Motor neuron (in vitro differentiated cells): ENCODE measurements around the gene ANKRD10. TPM values are rescaled to one million over a fixed set of nuclear protein-coding genes. Genes with fewer than 3 reads are reported as not detected.

Source experiments
- ATAC-seq, 8 experiments: fragments of 200-7000 bp; cut with Tn5 transposase; replicated peaks in 6 of 8; 2 replicates each; pipeline ENCODE4 v1.8.0; 2021; ENCODE audit warnings: mild to moderate bottlenecking in 8 of 8, moderate library complexity in 8 of 8
- H3K27ac ChIP-seq, 2 donors: fragments of 250-450 bp; sonication (Bioruptor Pico); 2 replicates each; pipeline ENCODE4 v1.9.0; 2021; ENCODE audit warnings: antibody characterized with exemption in 2 of 2, mild to moderate bottlenecking in 2 of 2, moderate library complexity in 1 of 2
- H3K4me1 ChIP-seq, 2 donors: fragments of 250-450 bp; sonication (Bioruptor Pico); replicated peaks in 1 of 2; 2 replicates each; pipeline ENCODE4 v1.6.1; 2021; ENCODE audit warnings: antibody characterized with exemption in 2 of 2, mild to moderate bottlenecking in 2 of 2, moderate library complexity in 1 of 2
- H3K4me3 ChIP-seq, 5 donors: fragments of 250-450 bp; sonication (Bioruptor Pico); 2 replicates each; pipeline ENCODE4 v1.9.0; 2021; ENCODE audit warnings: antibody characterized with exemption in 5 of 5, mild to moderate bottlenecking in 5 of 5, moderate library complexity in 4 of 5
- WGBS, 10 experiments: fragments of 450-650 bp; shearing (Covaris generic); methylation state at CpG; one replicate each; pipeline ENCODE4 v1.0.0; 2022; 5-methylcytosine and 5-hydroxymethylcytosine counted together
- in situ Hi-C, 9 experiments: fragments of 400-800 bp; cut with MboI; loops; one replicate each; pipeline ENCODE4 v1.15.0; 2021; ENCODE audit warnings: low sequenced_read_pairs in 9 of 9, low pct_unique_long_range_greater_than_20kb in 2 of 9; ENCODE audit not compliant: unreplicated experiment in 9 of 9
- total RNA-seq, 8 experiments: library from RNA; unstranded; fragments of 300-600 nt; gene quantifications; 2 replicates each; pipeline versions ENCODE4 v1.2.3 to v1.2.4, GENCODE V29; 2022

ANKRD10 gene
- total RNA-seq, 8 experiments from 2014 or later, result 75.5 to 247 (median 108) TPM

- Histone ChIP-seq H3K27ac (no peak overlapping the region), H3K4me3 (no peak overlapping the region), H3K4me1 (peaks cover 11 to 15% of the 10 kb centered on the region in 2 donors)
- in situ Hi-C loops, result no loop called here
- peak in 6 of 8 experiments; percentile 4 to 83 (median 72) for ATAC-seq
- 26 to 100% (median 65%) methylated on average over 1 to 8 of the region's 8 CpGs; no CpG with 5 or more reads in 1 of the 10 experiments for WGBS, 10 experiments
These were observed 28.7 kb downstream of the ANKRD10 start for GRCh38 chr13:110885966-110886869.

- in situ Hi-C loops, result no loop called here
- H3K27ac ChIP-seq, result no peak overlapping the region
- no peak overlapping the region for H3K4me3 ChIP-seq
- WGBS, 10 experiments, result 55 to 93% (median 84%) methylated on average over 3 to 6 of the region's 10 CpGs; no CpG with 5 or more reads in 3 of the 10 experiments
- ATAC-seq, result peak in 1 of 8 experiments; percentile 4
- H3K4me1 ChIP-seq, result peaks cover 11 to 15% of the 10 kb centered on the region in 2 donors
These were observed 29.4 kb downstream of the ANKRD10 start for GRCh38 chr13:110885516-110885915.

DNA sequence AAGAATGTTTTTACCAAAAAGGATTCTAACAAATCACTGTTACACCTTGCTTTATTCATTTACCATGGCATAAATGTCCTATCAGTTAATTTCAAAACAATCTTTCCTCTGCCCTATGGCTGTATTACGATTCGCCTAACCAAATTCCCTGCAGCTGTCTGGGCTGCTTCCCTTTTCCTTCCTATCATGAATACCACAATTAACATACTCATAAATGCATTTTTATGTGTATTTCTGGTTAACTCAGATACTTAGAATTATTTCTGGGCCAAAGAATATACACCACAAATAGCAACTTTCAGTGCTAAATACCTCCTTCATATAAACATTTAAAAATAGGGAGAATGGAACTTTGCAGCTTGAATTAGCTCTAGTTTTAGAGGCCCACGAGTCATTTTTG, 30.4 kb downstream of the ANKRD10 start:
- in situ Hi-C loops, result no loop called here
- H3K4me1 ChIP-seq, result peaks cover 11 to 15% of the 10 kb centered on the region in 2 donors
- no peak overlapping the region for H3K4me3 ChIP-seq
- peak in 3 of 8 experiments; percentile 35 to 76 (median 55) for ATAC-seq
- no peak overlapping the region for H3K27ac ChIP-seq
- WGBS, 10 experiments, result 0 to 100% (median 85%) methylated on average over 1 to 3 of the region's 3 CpGs; no CpG with 5 or more reads in 2 of the 10 experiments

DNA sequence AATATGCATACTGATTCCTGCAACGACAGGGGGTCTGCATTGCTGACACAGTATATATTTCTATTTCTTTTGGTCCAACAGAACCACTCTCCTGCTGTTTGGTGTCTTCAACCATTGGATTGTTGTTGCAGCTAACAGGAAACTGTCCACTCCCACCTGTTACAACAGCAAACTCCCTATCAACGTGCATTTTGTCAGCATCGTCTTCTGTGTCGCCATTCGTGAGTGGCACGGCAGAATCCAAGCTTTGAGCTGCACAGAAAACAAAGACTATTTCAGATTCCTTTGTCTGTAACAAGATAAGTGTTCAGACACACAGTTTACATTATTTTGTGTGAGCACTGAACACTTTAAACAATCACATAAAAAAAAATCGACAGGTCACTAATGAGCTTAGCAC, 31.3 kb downstream of the ANKRD10 start:
- no peak for ATAC-seq
- H3K27ac ChIP-seq, result no peak overlapping the region
- peaks cover 11 to 15% of the 10 kb centered on the region in 2 donors for H3K4me1 ChIP-seq

GRCh38 chr13:110882972-110883371, 31.9 kb downstream of the ANKRD10 start:
- ATAC-seq, result no peak
- 0 to 100% (median 86%) methylated on average over 1 to 2 of the region's 2 CpGs; no CpG with 5 or more reads in 1 of the 10 experiments for WGBS, 10 experiments
- no peak overlapping the region for H3K27ac ChIP-seq
- peaks cover 11 to 15% of the 10 kb centered on the region in 2 donors for H3K4me1 ChIP-seq
- H3K4me3 ChIP-seq, result no peak overlapping the region
- in situ Hi-C loops, result no loop called here

More for the DNA sequence above, 31.3 kb downstream of the ANKRD10 start:
- WGBS, 10 experiments, result 58 to 93% (median 79%) methylated on average over 2 to 7 of the region's 7 CpGs; no CpG with 5 or more reads in 2 of the 10 experiments
- H3K4me3 ChIP-seq, result no peak overlapping the region
- in situ Hi-C loops, result no loop called here

DNA sequence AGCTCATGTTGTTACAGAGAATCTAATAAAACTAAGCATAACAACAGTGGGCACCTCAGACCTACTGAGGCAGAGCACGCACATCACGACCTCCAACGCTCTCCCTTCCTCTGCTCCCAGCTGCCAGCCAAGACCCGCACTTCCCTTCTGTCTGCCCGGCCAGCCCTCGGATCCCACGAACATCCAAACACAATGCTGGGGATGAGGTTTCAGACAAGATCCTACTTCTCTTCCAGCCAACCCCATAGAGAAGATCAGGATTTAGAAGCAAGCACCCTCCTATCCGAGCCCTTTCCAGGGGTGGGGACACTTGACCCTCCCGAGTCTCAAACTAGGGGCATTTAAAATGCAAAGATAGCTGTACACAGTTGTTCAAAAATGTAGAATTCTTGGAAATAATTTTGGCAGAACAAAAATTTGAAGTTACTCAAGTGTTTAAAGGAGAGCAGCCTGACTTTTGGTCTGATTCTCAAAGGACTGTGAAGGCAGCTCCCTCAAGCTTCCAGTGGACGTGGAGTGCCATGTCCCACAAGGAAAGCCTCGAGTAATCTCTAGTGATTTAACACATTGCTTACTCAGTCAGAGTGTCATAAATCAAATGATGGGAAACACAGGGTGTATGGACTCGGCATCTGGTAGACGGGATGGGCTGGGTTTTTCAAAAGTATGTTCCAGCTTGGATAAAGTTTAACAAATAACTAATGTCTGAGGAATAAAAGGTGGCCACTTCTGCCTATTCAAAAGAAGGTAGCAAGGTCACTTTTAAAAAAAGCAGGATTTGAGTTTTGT, 32.8 kb downstream of the ANKRD10 start:
- Histone ChIP-seq H3K4me3 (no peak overlapping the region), H3K27ac (no peak overlapping the region), H3K4me1 (peaks cover 11 to 15% of the 10 kb centered on the region in 2 donors)
- 4 to 80% (median 42%) methylated on average over 2 to 9 of the region's 13 CpGs; no CpG with 5 or more reads in 1 of the 10 experiments for WGBS, 10 experiments
- peak in 2 of 8 experiments; percentile 43 to 52 for ATAC-seq
- in situ Hi-C loops, result no loop called here

GRCh38 chr13:110880627-110881026, 34.2 kb downstream of the ANKRD10 start:
- no peak for ATAC-seq
- in situ Hi-C loops, result no loop called here
- no peak overlapping the region for H3K27ac ChIP-seq
- WGBS, 10 experiments, result 87 to 100% (median 95%) methylated on average over 1 to 7 of the region's 7 CpGs; no CpG with 5 or more reads in 1 of the 10 experiments
- H3K4me1 ChIP-seq, result peaks cover 8 to 9% of the 10 kb centered on the region in 2 donors
- no peak overlapping the region for H3K4me3 ChIP-seq

DNA sequence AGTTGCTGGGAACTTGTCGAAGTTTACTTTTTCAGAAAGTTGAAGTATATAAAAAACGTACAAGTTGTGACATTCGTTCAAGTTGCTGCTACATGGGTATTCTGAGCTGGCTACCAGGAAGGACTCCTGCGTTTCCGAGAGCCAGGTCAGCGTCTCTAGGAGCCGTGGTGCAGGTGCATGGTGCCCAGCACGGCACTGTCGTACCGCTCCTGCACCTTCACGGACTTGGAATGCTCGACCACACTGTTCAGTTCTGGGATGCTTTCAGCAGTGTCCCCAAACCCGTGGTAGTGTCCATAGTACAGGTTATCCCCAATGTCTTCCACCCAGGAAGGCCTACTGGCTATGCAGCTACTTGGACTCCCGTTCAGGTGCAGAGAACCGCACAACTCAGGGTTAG, 35.4 kb downstream of the ANKRD10 start:
- no peak overlapping the region for H3K4me3 ChIP-seq
- H3K27ac ChIP-seq, result no peak overlapping the region
- ATAC-seq, result no peak
- peaks cover 10 to 14% of the 10 kb centered on the region in 2 donors for H3K4me1 ChIP-seq
- 67 to 100% (median 100%) methylated on average over 1 to 5 of the region's 15 CpGs; no CpG with 5 or more reads in 1 of the 10 experiments for WGBS, 10 experiments
- in situ Hi-C loops, result no loop called here

DNA sequence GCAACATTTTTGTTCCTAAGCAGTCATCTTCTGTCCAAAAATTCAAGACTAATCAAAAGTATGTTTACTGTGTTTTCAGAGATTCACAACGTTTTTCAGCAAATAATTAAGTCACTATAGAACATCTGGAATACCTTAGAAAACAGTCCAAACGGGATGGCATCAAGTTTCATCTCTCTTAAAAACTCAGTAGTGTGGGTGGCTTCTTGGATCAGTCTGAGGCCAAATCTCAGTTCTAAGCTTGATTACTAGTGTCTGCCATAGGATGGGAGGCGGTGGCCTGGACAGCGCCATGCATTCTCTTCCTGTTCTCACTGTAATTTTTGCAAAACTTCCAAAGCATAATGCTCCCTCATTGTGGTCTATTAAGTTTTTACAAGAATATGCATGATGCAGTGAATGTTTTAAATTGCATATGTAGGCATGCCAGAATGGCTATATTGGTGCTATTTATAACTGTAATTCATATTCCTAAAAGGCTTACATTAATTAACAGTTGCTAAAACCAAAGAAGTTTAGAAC, 37.1 kb downstream of the ANKRD10 start:
- peak in 3 of 8 experiments; percentile 32 to 81 (median 43) for ATAC-seq

GRCh38 chr13:110876609-110877008, 38.3 kb downstream of the ANKRD10 start:
- peaks cover 4 to 8% of the 10 kb centered on the region in 2 donors for H3K4me1 ChIP-seq
- ATAC-seq, result no peak
- WGBS, 10 experiments, result 83 to 100% (median 94%) methylated on average over 1 to 3 of the region's 3 CpGs; no CpG with 5 or more reads in 1 of the 10 experiments
- H3K4me3 ChIP-seq, result no peak overlapping the region
- no peak overlapping the region for H3K27ac ChIP-seq
- in situ Hi-C loops, result no loop called here

More for the DNA sequence above, 37.1 kb downstream of the ANKRD10 start:
- in situ Hi-C loops, result no loop called here
- H3K27ac ChIP-seq, result no peak overlapping the region
- 0 to 90% (median 47%) methylated on average over 1 to 4 of the region's 4 CpGs for WGBS, 10 experiments
- H3K4me3 ChIP-seq, result no peak overlapping the region
- peaks cover 10 to 14% of the 10 kb centered on the region in 2 donors for H3K4me1 ChIP-seq

GRCh38 chr13:110875241-110875640, 39.6 kb downstream of the ANKRD10 start:
- ATAC-seq, result no peak
- WGBS, 10 experiments, result 54 to 90% (median 79%) methylated on average over 2 to 8 of the region's 8 CpGs

DNA sequence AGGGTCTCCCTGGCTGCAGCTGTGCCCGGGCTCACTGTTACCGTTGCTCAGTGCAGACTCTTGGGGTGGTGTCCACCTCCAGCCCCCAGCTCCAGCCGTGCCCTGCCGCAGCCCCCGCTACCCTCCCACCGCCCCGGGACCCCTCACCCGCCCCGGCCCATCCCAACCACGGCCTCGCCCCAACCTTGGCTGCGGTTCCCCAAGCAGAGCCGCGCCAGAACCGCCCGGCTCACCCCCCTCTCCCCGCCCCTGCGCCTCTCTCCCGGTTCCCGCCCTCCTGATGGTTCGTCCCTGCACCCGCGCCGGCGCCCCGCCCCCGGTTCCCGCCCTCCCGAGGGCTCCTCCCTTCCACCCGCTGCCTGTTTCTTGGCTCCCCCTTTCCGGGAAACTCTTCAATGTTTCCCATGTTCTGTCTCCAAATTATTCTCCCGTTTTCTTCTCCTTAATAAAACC, 40.3 kb downstream of the ANKRD10 start:
- peak overlapping the region; percentile 31 to 43 (median 36) for H3K4me3 ChIP-seq
- H3K27ac ChIP-seq, result no peak overlapping the region
- WGBS, 10 experiments, result 0 to 6% methylated on average over 1 to 2 of the region's 32 CpGs; no CpG with 5 or more reads in 8 of the 10 experiments
- peaks cover 16 to 19% of the 10 kb centered on the region in 2 donors for H3K4me1 ChIP-seq
- in situ Hi-C loops, result no loop called here
- peak; percentile 28 to 75 (median 58) for ATAC-seq

More at GRCh38 chr13:110875241-110875640, 39.6 kb downstream of the ANKRD10 start:
- Histone ChIP-seq H3K27ac (no peak overlapping the region), H3K4me1 (peaks cover 11 to 13% of the 10 kb centered on the region in 2 donors), H3K4me3 (no peak overlapping the region)
- in situ Hi-C loops, result no loop called here
